Transverse colon (tissue), 4 donors: ENCODE measurements around the gene NOVA1. TPM values are rescaled to one million over a fixed set of nuclear protein-coding genes. Genes with fewer than 3 reads are reported as not detected.

ENCODE experiments used
- DNase-seq: peaks from one replicate; pipeline ENCODE4 v3.0.0-alpha.2; 2019
- H3K27ac ChIP-seq, 4 donors: fragments of 200-600 bp; sonication (generic); 2 replicates each; pipeline ENCODE4 v1.5.1; 2016 to 2018; ENCODE audit warnings: inconsistent platforms in 4 of 4
- H3K27me3 ChIP-seq: fragments of 200-600 bp; sonication (generic); 2 replicates; pipeline ENCODE4 v1.5.1; 2017; ENCODE audit warnings: inconsistent platforms
- H3K36me3 ChIP-seq, 4 donors: fragments of 200-600 bp; sonication (generic); 2 replicates each; pipeline ENCODE4 v1.5.1; 2017 to 2019; ENCODE audit warnings: inconsistent platforms in 4 of 4
- H3K4me1 ChIP-seq, 4 donors: fragments of 200-600 bp; sonication (generic); 2 replicates each; pipeline ENCODE4 v1.5.1; 2017 to 2020; ENCODE audit warnings: inconsistent platforms in 4 of 4
- H3K4me3 ChIP-seq, 4 donors: fragments of 200-600 bp; sonication (generic); 1 replicate in 1 of 4; 2 replicates in 3 of 4; pipeline versions ENCODE4 v1.5.1 to v1.6.1; 2017 to 2019; ENCODE audit warnings: inconsistent platforms in 4 of 4
- H3K9me3 ChIP-seq, 2 donors: fragments of 200-600 bp; sonication (generic); 2 replicates each; pipeline ENCODE4 v1.5.1; 2017 to 2019; ENCODE audit warnings: inconsistent platforms in 2 of 2
- CTCF ChIP-seq, 5 experiments: fragments of 200-600 bp in 3 of 5; fragments of 450-650 bp in 2 of 5; sonication (generic) in 3 of 5; IDR thresholded peaks; 1 replicate in 2 of 5; 2 replicates in 3 of 5; pipeline ENCODE4 v1.5.1; 2016 to 2017; ENCODE audit warnings: antibody characterized with exemption in 5 of 5, inconsistent platforms in 3 of 5, mild to moderate bottlenecking in 2 of 5, moderate library complexity in 1 of 5
- EP300 ChIP-seq: sonication (generic); formaldehyde crosslinking; IDR thresholded peaks from one replicate; pipeline ENCODE4 v1.6.1; 2017; ENCODE audit warnings: antibody characterized with exemption, low read depth
- POLR2A ChIP-seq: fragments of 450-650 bp; IDR thresholded peaks from one replicate; pipeline ENCODE4 v1.6.1; 2016; ENCODE audit warnings: antibody characterized with exemption, mild to moderate bottlenecking, moderate library complexity
- POLR2AphosphoS5 ChIP-seq, 3 donors: sonication (generic); formaldehyde crosslinking; IDR thresholded peaks; one replicate each; pipeline ENCODE4 v1.6.1; 2016; ENCODE audit warnings: antibody characterized with exemption in 3 of 3
- WGBS, 2 donors: methylation state at CpG; one replicate each; pipeline ENCODE4 v1.1.5; 2018; ENCODE audit warnings: low coverage in 1 of 2; 5-methylcytosine and 5-hydroxymethylcytosine counted together
- in situ Hi-C, 4 donors: fragments of 200-750 bp; cut with MboI; loops; one replicate each; pipeline versions ENCODE4 v1.15.0 to v1.15.1; 2017; ENCODE audit warnings: low sequenced_read_pairs in 3 of 4, low pct_ligation_motif_present in 1 of 4, low pct_unique_long_range_greater_than_20kb in 1 of 4
- intact Hi-C: fragments of 100-400 bp; cut with DNase I; formaldehyde crosslinking; loops from one replicate; pipeline ENCODE4 v1.15.1; 2023; ENCODE audit warnings: low total_unique reads
- total RNA-seq, 4 donors: library from RNA; depleted of rRNA; stranded (reverse); fragments of >200 nt; gene quantifications; one replicate each; pipeline ENCODE4 v1.1.0, GENCODE V29; 2016

NOVA1 gene
- total RNA-seq, 4 donors from 2014 or later, result 3.1 to 20.2 (median 6.2) TPM

DNA sequence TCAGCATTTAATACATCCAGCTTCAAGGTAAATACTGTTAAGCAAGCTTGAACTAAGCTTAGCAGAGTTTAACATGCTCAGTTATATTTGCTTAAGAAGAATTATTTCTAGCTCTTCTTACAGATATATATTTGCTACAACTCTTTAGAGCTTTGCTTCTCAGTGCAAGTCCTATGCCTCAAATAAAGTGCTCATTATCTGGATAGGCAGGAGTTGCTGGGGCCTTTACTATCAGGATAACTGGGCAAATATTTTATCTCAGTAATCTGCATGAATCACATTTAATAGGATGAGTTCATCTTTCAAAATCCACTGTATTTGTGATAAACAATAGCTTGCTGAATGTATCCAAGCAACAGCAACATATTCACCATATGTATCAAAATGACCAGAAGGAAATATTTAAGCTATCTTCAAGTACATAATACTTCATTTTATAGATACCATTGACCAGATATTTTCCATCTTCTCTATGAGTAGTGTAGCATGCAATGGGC, 187.6 kb downstream of the NOVA1 start:
- Histone ChIP-seq H3K27ac (no peak overlapping the region), H3K9me3 (no peaks in the 10 kb centered on the region), H3K4me3 (no peak overlapping the region), H3K4me1 (peaks cover 0 to 9% (median 3%) of the 10 kb centered on the region in 4 donors), H3K27me3 (no peaks in the 10 kb centered on the region), H3K36me3 (no peaks in the 10 kb centered on the region)
- no peak for DNase-seq
- intact Hi-C loops, result no loop called here
- in situ Hi-C loops, result no loop called here
- TF ChIP-seq POLR2A (no peak), CTCF (IDR thresholded peaks at IDR 0.05) (no peak), POLR2AphosphoS5 (IDR thresholded peaks at IDR 0.05) (no peak), EP300 (no peak)

DNA sequence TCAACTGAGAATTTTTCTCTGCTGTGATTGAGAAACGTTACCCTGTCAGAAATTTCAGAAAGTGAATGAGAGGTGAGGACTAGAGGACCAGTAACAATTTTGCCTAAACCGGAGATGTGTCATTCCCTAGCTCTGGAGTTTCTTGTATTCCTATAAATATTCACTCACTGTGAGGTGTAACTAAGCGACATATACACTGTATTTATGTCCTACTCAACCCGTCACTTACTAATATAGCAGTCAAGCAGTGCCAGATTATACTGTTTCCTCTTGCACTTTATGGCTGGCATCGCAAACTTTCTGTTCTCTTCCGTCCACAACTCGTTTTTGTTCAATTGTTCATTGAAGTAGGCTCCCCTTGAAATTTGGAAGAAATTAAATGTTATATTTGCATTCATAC, 192.9 kb downstream of the NOVA1 start:
- intact Hi-C loops (no loop called here), in situ Hi-C loops (no loop called here)
- TF ChIP-seq EP300 (no peak), CTCF (IDR thresholded peaks at IDR 0.05) (no peak), POLR2A (no peak), POLR2AphosphoS5 (IDR thresholded peaks at IDR 0.05) (no peak)
- Histone ChIP-seq H3K4me1 (no peaks in the 10 kb centered on the region), H3K27me3 (no peaks in the 10 kb centered on the region), H3K36me3 (no peaks in the 10 kb centered on the region), H3K9me3 (no peaks in the 10 kb centered on the region), H3K27ac (no peak overlapping the region), H3K4me3 (no peak overlapping the region)
- no peak for DNase-seq
- 73 to 81% methylated on average over 4 to 7 of the region's 7 CpGs for WGBS, 2 donors

DNA sequence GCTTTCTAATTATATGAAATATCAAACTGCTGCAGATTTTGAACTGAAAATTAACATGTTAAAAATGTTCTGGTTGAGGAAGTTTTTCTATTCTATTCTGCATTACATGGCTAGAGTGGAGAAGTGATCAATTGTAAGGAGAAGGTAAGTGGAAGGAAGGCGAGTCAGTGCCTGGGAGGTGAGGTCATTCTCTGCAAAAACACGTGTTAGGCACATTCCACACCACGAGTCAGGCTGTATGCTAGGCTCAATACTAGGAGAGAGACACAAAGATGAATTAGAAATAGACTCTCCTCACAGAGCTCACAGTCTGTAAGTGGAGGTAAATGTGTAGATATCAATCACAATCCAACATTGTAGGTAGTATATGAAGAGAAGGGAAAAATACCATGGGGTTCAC, 194.1 kb downstream of the NOVA1 start:
- Histone ChIP-seq H3K36me3 (no peaks in the 10 kb centered on the region), H3K4me3 (no peak overlapping the region), H3K4me1 (no peaks in the 10 kb centered on the region), H3K27ac (no peak overlapping the region), H3K9me3 (no peaks in the 10 kb centered on the region), H3K27me3 (no peaks in the 10 kb centered on the region)
- intact Hi-C loops (no loop called here), in situ Hi-C loops (no loop called here)
- DNase-seq, result no peak
- TF ChIP-seq EP300 (no peak), POLR2AphosphoS5 (IDR thresholded peaks at IDR 0.05) (no peak), POLR2A (no peak), CTCF (IDR thresholded peaks at IDR 0.05) (no peak)
- WGBS, 2 donors, result 54 to 59% methylated on average over 3 of the region's 3 CpGs

- WGBS, 2 donors, result 88% methylated on average over 2 of the region's 2 CpGs
- Histone ChIP-seq H3K36me3 (no peaks in the 10 kb centered on the region), H3K9me3 (no peaks in the 10 kb centered on the region), H3K27me3 (no peaks in the 10 kb centered on the region), H3K27ac (no peak overlapping the region), H3K4me3 (no peak overlapping the region), H3K4me1 (no peaks in the 10 kb centered on the region)
- TF ChIP-seq EP300 (no peak), POLR2AphosphoS5 (IDR thresholded peaks at IDR 0.05) (no peak), CTCF (IDR thresholded peaks at IDR 0.05) (no peak), POLR2A (no peak)
- in situ Hi-C loops (no loop called here), intact Hi-C loops (no loop called here)
- DNase-seq, result no peak
Observed at GRCh38 chr14:26402126-26402525, 195.7 kb downstream of the NOVA1 start.
